ENCODE measurements around the gene YWHAG. TPM values are rescaled to one million over a fixed set of nuclear protein-coding genes. Genes with fewer than 3 reads are reported as not detected.

Gene YWHAG
- polyA plus RNA-seq, 1 experiment: 48.8 TPM

DNA sequence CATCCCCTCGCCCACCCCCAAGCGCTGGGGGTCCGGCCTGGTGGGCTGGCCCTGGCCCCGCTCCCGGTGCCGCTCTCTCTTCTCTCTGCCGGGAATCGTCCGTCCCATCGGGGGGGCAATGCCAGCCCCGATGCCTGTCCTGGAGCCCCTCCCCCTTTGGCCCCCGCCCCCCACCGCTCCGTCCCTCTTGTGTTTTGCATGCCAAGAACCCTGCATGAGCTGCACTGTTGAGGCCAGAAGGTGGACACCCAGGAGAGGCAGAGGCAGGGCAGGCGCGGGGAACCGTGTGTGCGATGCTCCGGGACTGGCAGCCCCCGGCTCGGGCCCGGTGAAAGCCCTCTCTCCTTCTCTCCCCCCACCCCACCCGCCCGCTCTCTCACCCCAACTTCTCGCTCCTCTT is 78.4 kb downstream of the YWHAG start:
- POLR2A ChIA-PET: no interaction called here
- DNase-seq (ENCODE audit: low read depth): no peak

DNA sequence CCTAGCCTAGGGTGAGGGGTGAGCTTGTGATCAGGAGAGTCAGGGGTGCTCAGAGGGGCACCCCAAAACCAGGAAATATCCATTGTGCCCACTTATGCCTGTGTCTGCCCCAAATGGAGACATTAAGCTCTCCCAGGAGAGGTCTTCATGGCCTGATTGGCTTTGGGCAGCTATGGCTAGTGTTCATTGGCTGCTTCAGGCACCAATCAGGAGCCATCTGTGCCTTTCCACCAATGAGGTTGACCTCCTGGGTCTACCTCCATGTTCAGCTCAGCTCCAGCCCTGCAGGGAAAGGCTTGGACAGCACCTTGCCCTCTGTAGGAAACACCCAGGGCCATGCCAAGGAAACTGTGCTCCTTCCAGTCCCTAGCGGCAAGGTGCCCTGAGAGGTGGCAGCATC is 80.3 kb downstream of the YWHAG start:
- Histone ChIP-seq H3K4me3 (ENCODE audit: low read depth, low read length) (no peak overlapping the region), H3K36me3 (ENCODE audit: control insufficient read depth, insufficient read depth, low read length) (no peaks in the 10 kb centered on the region), H3K27me3 (ENCODE audit: control insufficient read depth, insufficient read depth, low read length) (peaks cover 37% of the 10 kb centered on the region)
- TF ChIP-seq, protein P1, sequence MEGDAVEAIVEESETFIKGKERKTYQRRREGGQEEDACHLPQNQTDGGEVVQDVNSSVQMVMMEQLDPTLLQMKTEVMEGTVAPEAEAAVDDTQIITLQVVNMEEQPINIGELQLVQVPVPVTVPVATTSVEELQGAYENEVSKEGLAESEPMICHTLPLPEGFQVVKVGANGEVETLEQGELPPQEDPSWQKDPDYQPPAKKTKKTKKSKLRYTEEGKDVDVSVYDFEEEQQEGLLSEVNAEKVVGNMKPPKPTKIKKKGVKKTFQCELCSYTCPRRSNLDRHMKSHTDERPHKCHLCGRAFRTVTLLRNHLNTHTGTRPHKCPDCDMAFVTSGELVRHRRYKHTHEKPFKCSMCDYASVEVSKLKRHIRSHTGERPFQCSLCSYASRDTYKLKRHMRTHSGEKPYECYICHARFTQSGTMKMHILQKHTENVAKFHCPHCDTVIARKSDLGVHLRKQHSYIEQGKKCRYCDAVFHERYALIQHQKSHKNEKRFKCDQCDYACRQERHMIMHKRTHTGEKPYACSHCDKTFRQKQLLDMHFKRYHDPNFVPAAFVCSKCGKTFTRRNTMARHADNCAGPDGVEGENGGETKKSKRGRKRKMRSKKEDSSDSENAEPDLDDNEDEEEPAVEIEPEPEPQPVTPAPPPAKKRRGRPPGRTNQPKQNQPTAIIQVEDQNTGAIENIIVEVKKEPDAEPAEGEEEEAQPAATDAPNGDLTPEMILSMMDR (IDR thresholded peaks at IDR 0.05; ENCODE audit: insufficient read depth, low read depth, low read length): no peak
- no peak for DNase-seq (ENCODE audit: low read depth)
- ChIA-PET POLR2A (no interaction called here), CTCF (interaction anchor here (0.6 to 2.7 kb wide), 3 partner anchors 16 to 36 kb away, joined by 4 to 10 read pairs (median 6); no protein-coding TSS in a partner anchor)

More for the DNA sequence above, 78.4 kb downstream of the YWHAG start:
- Histone ChIP-seq H3K4me3 (ENCODE audit: low read depth, low read length) (no peak overlapping the region), H3K27me3 (ENCODE audit: control insufficient read depth, insufficient read depth, low read length) (peaks cover 35% of the 10 kb centered on the region), H3K36me3 (ENCODE audit: control insufficient read depth, insufficient read depth, low read length) (no peaks in the 10 kb centered on the region)
- TF ChIP-seq, protein P1 (IDR thresholded peaks at IDR 0.05; ENCODE audit: insufficient read depth, low read depth, low read length): no peak
- CTCF ChIA-PET: no interaction called here

Other genes starting within 250 kb of the YWHAG start
- 0.48 and 0.80 TPM in 2 replicates for gene SRRM3, start 157.1 kb downstream of the YWHAG start, polyA plus RNA-seq (2011; rRNA removed)
- gene HSPB1, start 56.3 kb downstream of the YWHAG start, polyA plus RNA-seq (2011; rRNA removed): 642 and 966 TPM in 2 replicates
- 0.71 and 0.92 TPM in 2 replicates for gene SSC4D, start 50.7 kb upstream of the YWHAG start, polyA plus RNA-seq (2011; rRNA removed)
- 1.6 and 2.5 TPM in 2 replicates for gene ZP3, start 66.0 kb upstream of the YWHAG start, polyA plus RNA-seq (2011; rRNA removed)
- gene DTX2, start 102.7 kb upstream of the YWHAG start, polyA plus RNA-seq (2011; rRNA removed): 2.0 and 3.3 TPM in 2 replicates
- gene UPK3B, start 151.6 kb upstream of the YWHAG start, polyA plus RNA-seq (2011; rRNA removed): not detected in 2 replicates
- not detected in 2 replicates for gene SPDYE16, start 184.3 kb upstream of the YWHAG start, polyA plus RNA-seq (2011; rRNA removed)

Measured in BJ (cell line).